NT2/D1 (cell line): ENCODE results near the gene ANKRD12.
A peak's percentile ranks its signal among the peaks of the same experiment; 100 is the strongest.

Experiments
- DNase-seq: peaks from one replicate; pipeline ENCODE4 v3.0.0-alpha.2; 2011; ENCODE audit warnings: low read depth, low spot score
- H3K27me3 ChIP-seq: 2 replicates; pipeline ENCODE4 v1.6.0; 2011; ENCODE audit warnings: mild to moderate bottlenecking; ENCODE audit not compliant: insufficient read length, insufficient read depth
- H3K36me3 ChIP-seq: 2 replicates; pipeline ENCODE4 v1.6.1; 2011; ENCODE audit warnings: mild to moderate bottlenecking, low read length, mixed read lengths; ENCODE audit not compliant: insufficient read depth, insufficient read length
- H3K4me1 ChIP-seq: 2 replicates; pipeline ENCODE4 v1.5.1; 2011; ENCODE audit not compliant: insufficient read depth, insufficient read length
- H3K4me3 ChIP-seq: 2 replicates; pipeline ENCODE4 v1.5.1; 2011; ENCODE audit warnings: low read depth; ENCODE audit not compliant: insufficient read length
- H3K9ac ChIP-seq: 2 replicates; pipeline ENCODE4 v1.6.0; 2011; ENCODE audit warnings: low read depth; ENCODE audit not compliant: insufficient read length
- H3K9me3 ChIP-seq: 2 replicates; pipeline ENCODE4 v1.5.1; 2011; ENCODE audit warnings: mild to moderate bottlenecking, low read length; ENCODE audit not compliant: insufficient read depth
- SUZ12 ChIP-seq: IDR thresholded peaks from 2 replicates; pipeline ENCODE4 v1.6.1; 2011; ENCODE audit not compliant: insufficient read length, insufficient read depth; ENCODE audit errors: extremely low read depth
- YY1 ChIP-seq: IDR thresholded peaks from 2 replicates; pipeline ENCODE4 v1.6.1; 2011; ENCODE audit not compliant: insufficient read length, insufficient read depth
- ZNF274 ChIP-seq: IDR thresholded peaks from 2 replicates; pipeline ENCODE4 v1.6.1; 2011; ENCODE audit warnings: mild to moderate bottlenecking, low read depth, low read length

Gene ANKRD12

DNA sequence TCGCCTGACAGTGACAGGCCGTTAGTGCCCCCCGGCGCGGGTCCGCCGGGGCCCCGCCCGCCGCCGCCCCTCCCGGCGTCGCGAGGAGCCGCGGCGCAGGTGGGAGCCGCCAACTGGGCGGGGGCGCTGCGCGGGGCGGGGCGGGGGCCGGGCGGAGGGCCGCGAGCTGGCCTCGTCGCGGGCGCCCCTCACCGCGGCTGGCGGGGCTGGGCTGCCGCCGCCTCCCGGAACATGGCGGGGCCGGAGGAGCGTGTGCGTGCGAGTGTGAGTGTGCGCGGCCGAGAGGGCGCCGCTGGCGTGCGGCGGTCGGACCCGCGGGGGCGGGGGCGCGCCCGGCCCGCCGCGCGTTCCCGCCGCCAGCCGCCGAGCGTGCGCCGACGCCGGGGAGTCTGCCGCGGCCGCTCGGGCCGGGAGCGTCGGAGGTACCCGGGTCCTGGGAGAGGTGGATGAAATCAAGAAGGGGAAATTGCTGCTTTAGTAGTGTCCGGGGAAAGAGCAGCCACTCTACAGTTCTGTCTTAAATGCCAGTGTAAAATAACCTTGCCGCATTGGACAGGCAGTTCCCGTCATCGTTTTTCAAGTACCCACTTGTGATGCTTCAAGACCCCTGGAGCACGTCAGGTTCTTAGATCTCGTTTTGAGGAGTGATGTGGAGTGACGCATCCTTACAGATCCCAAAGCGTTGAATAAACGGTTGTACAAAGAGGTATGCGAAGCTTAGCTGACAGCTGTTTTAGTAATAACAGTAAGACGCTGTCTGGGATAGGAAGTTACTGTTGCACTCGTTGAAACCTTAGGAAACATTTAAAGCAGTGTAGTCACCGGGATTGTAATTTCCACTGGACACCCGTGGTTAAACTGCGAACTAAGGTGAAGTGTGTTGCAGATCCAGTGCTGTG, 836 bp downstream of the ANKRD12 start:
- TF ChIP-seq YY1: no peak
- TF ChIP-seq ZNF274: no peak
- TF ChIP-seq SUZ12: no peak
- H3K36me3 ChIP-seq: peaks cover 22% of the 10 kb centered on the region
- peak; percentile 16 for DNase-seq
- peak overlapping the region; percentile 76 for H3K9ac ChIP-seq
- no peaks in the 10 kb centered on the region for H3K27me3 ChIP-seq
- H3K4me1 ChIP-seq: no peaks in the 10 kb centered on the region
- peak overlapping the region; percentile 80 for H3K4me3 ChIP-seq
- no peaks in the 10 kb centered on the region for H3K9me3 ChIP-seq

DNA sequence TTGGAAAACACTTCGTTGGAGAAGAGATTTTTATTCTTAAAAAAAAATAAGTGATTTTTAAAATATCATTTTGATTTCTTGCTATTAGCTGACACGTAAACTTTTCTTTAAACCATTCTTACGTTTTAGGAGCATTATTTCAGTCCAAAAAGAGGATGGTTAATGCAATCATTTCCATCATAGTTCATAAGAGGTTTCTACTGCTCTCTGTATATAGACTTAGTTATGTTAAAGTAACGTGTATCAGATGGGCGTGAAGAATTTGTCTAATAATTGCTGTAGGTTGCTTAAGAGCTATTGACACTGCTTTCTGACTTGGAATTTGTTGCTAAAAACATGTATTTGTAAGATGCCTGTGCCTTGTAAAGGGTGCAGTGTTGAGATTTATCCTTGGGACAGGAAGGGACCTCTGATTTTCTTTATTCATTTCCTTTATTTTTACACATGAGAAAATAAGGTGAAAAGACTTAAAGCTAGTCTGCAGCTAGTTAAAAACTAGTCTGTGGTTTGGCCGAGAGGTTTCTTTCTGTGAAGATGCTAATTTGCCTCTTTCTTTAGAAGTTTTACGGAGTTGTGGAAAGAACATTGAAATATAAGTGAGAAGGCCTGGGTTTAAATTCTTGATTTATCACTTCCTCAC, 2.9 kb downstream of the ANKRD12 start:
- no peaks in the 10 kb centered on the region for H3K27me3 ChIP-seq
- peaks cover 5% of the 10 kb centered on the region for H3K36me3 ChIP-seq
- TF ChIP-seq ZNF274: no peak
- no peak for TF ChIP-seq SUZ12
- TF ChIP-seq YY1: no peak
- no peak overlapping the region for H3K4me3 ChIP-seq
- no peaks in the 10 kb centered on the region for H3K9me3 ChIP-seq
- no peaks in the 10 kb centered on the region for H3K4me1 ChIP-seq
- H3K9ac ChIP-seq: no peak overlapping the region
- no peak for DNase-seq

DNA sequence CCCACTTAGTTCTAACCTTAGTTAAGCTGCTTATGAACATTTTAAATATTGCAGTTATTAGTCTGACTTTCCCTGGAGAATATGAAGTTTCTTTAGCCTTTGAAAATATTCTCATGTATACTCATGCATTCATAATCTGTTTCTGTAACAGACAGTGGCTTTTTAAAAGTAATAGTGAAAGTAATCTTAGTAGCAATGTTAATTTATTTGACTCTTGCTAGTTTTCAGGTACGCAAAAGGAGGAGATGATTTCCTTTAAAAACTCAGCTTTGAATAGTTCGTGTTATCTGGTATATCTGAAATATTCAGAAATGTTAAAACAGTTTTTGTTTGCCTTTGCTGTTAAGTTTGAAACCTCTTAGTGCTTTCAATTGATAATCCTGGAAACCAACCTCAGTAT, 3.8 kb downstream of the ANKRD12 start:
- Histone ChIP-seq H3K4me1 (no peaks in the 10 kb centered on the region), H3K9me3 (no peaks in the 10 kb centered on the region), H3K4me3 (no peak overlapping the region), H3K27me3 (no peaks in the 10 kb centered on the region), H3K36me3 (peaks cover 2% of the 10 kb centered on the region), H3K9ac (no peak overlapping the region)
- no peak for DNase-seq
- no peak for TF ChIP-seq ZNF274
- no peak for TF ChIP-seq YY1

DNA sequence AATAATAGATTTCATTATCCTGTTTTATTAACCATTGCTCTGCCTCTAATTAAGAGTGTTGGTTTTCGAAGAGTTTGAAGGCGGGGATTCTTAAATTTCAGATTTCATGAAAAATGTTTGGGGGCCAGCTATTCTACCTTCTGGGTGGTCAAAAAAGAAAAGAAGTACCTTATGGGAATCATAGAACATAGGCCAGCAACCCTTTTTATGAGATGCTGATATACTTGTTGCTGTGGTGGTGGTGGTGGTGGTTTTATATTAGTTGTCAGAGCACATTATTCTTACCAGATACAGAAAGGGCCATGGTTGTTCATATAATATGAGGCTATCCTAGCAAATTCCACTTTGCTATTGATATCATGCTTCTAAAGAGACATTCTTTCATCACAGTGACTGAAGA, 4.4 kb downstream of the ANKRD12 start:
- Histone ChIP-seq H3K27me3 (no peaks in the 10 kb centered on the region), H3K4me1 (no peaks in the 10 kb centered on the region), H3K9ac (no peak overlapping the region), H3K9me3 (no peaks in the 10 kb centered on the region), H3K4me3 (no peak overlapping the region), H3K36me3 (no peaks in the 10 kb centered on the region)
- TF ChIP-seq YY1: no peak
- TF ChIP-seq ZNF274: no peak
- TF ChIP-seq SUZ12: no peak
- DNase-seq: no peak

DNA sequence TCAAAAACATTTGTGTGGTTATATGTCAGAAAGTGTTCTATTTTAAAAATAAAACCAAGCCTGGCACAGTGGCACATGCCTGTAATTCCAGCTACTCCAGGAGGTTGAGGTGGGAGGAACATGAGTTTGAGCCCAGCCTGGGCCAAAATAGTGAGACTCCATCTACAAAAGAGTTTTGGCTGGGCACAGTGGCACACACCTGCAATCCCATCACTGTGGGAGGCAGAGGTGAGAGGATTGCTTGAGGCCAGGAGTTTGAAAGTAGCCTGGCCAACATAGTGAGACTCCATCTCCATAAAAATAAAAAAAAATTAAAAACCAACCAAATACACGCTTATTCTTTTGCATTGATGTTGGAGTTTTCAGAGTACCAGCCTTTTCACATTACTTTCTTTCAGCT, 9.6 kb downstream of the ANKRD12 start:
- no peak overlapping the region for H3K9ac ChIP-seq
- H3K4me3 ChIP-seq: no peak overlapping the region
- H3K9me3 ChIP-seq: no peaks in the 10 kb centered on the region
- no peaks in the 10 kb centered on the region for H3K4me1 ChIP-seq
- DNase-seq: no peak
- no peak for TF ChIP-seq ZNF274
- no peak for TF ChIP-seq YY1
- TF ChIP-seq SUZ12: no peak
- no peaks in the 10 kb centered on the region for H3K27me3 ChIP-seq
- no peaks in the 10 kb centered on the region for H3K36me3 ChIP-seq

DNA sequence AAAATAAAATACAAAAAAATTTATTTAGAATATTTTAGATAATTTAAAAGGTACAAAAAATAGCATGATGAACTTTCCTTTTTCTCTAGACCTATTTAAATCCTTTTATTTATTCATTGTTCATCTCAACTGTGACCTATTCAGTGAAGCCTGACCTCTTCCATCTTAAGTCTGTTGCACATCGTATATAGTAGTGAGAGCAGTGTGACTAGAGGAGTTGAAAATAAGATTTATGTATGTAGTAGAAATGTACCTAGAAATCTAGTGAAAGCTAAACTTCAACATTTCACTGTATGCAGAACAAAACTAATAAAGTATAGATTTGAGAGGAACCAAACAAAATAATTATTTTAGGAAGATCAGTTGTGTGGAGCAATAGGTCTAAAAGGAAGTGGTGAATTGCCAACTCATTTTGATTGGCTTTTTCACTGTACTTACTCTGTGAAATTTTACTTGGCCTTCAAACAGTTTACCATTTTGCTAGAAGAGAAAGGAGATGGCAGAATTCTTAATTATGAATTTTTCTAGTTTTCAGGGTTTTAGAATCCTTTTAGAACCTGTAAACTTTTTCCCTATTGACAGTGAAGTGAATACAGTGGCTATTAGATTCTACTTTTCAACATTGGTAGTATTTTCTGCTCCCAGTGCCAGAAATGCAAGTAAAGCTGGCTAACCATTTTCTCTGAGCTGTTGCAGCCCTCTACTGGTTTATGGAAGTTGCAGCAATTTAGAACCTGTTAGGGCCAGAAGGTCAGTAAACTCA, 11.0 kb downstream of the ANKRD12 start:
- H3K4me3 ChIP-seq: no peak overlapping the region
- no peaks in the 10 kb centered on the region for H3K36me3 ChIP-seq
- DNase-seq: peak; percentile 6
- no peaks in the 10 kb centered on the region for H3K27me3 ChIP-seq
- H3K9me3 ChIP-seq: no peaks in the 10 kb centered on the region
- no peak overlapping the region for H3K9ac ChIP-seq
- no peaks in the 10 kb centered on the region for H3K4me1 ChIP-seq
- TF ChIP-seq YY1 (no peak), ZNF274 (no peak), SUZ12 (no peak)

DNA sequence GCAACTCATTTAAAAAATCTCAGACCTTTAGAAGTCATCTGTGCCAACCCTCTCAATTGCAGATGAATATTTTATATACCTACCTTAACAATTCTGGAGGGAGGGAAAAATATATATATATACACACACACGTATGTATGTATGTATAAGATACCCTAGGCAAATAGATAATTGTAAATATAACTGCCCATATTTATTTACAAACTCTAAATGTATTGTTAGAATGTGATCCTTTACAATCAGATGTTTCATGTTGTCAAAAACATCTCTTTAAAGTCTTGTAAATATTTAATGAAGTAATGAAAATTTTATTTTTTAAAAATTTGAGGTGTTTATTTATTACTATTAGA, 11.6 kb downstream of the ANKRD12 start:
- Histone ChIP-seq H3K4me1 (no peaks in the 10 kb centered on the region), H3K9me3 (no peaks in the 10 kb centered on the region)

More for the DNA sequence above, 11.6 kb downstream of the ANKRD12 start:
- TF ChIP-seq ZNF274 (no peak), YY1 (no peak), SUZ12 (no peak)
- no peak overlapping the region for H3K4me3 ChIP-seq
- H3K36me3 ChIP-seq: no peaks in the 10 kb centered on the region
- DNase-seq: no peak
- H3K27me3 ChIP-seq: no peaks in the 10 kb centered on the region
- H3K9ac ChIP-seq: no peak overlapping the region
